Bronchial epithelial cell (primary cell): Measurements from ENCODE around the gene TXLNG. TPM values are rescaled to one million over a fixed set of nuclear protein-coding genes. Genes with fewer than 3 reads are reported as not detected.
"Not testable (repeated sequence)": the region's sequence is repeated elsewhere in the genome, so short reads cannot be mapped to it uniquely, and the experiment has no call there.

Experiments used
- DNase-seq: peaks from one replicate; pipeline ENCODE4 v3.0.0-alpha.2; 2010; ENCODE audit warnings: low read depth
- FAIRE-seq: peaks from 2 replicates; lab custom pipeline; 2011; peaks lifted over from hg19 to GRCh38; lab: Jason Lieb, UNC
- H3K27me3 ChIP-seq: 2 replicates; pipeline ENCODE4 v1.5.1; 2011; ENCODE audit warnings: low read length; ENCODE audit not compliant: control insufficient read depth, insufficient read depth
- H3K36me3 ChIP-seq: 2 replicates; pipeline ENCODE4 v1.5.1; 2011; ENCODE audit warnings: low read length; ENCODE audit not compliant: control insufficient read depth, insufficient read depth
- H3K4me3 ChIP-seq: 2 replicates; pipeline ENCODE4 v1.5.1; 2011; ENCODE audit warnings: mild to moderate bottlenecking, low read depth, low read length, control low read depth
- CTCF ChIP-seq: IDR thresholded peaks from 2 replicates; pipeline ENCODE4 v1.5.1; 2011; ENCODE audit warnings: mild to moderate bottlenecking, moderate library complexity, low read length, control low read depth, inconsistent platforms; ENCODE audit not compliant: insufficient read depth, severe bottlenecking
- total RNA-seq: library from RNA; depleted of rRNA; stranded (reverse); fragments of >200 nt; gene quantifications from 2 replicates; pipeline ENCODE4 v1.2.1, GENCODE V29; 2014

Gene TXLNG
- total RNA-seq, 1 donor from 2014 or later = 7.6 TPM

GRCh38 chrX:16774746-16775145, 11.5 kb upstream of the TXLNG start:
- FAIRE-seq (no peak), DNase-seq (peak; percentile 75)
- TF ChIP-seq CTCF = no peak
- no peaks in the 10 kb centered on the region for H3K27me3 ChIP-seq
- H3K4me3 ChIP-seq = no peak overlapping the region
- no peaks in the 10 kb centered on the region for H3K36me3 ChIP-seq

- Histone ChIP-seq H3K27me3 (no peaks in the 10 kb centered on the region), H3K36me3 (no peaks in the 10 kb centered on the region), H3K4me3 (no peak overlapping the region)
- no peak for DNase-seq
- no peak for FAIRE-seq
- TF ChIP-seq CTCF = no peak
Observed at GRCh38 chrX:16778545-16778944, 7.7 kb upstream of the TXLNG start.

GRCh38 chrX:16778993-16779392, 7.3 kb upstream of the TXLNG start:
- no peak overlapping the region for H3K4me3 ChIP-seq
- DNase-seq (no peak), FAIRE-seq (no peak)
- no peaks in the 10 kb centered on the region for H3K27me3 ChIP-seq
- no peak for TF ChIP-seq CTCF
- no peaks in the 10 kb centered on the region for H3K36me3 ChIP-seq

- DNase-seq, H3K4me3 ChIP-seq, H3K36me3 ChIP-seq, H3K27me3 ChIP-seq, FAIRE-seq: not testable (repeated sequence)
Observed at GRCh38 chrX:16779815-16780214, 6.5 kb upstream of the TXLNG start.

- Histone ChIP-seq H3K36me3 (no peaks in the 10 kb centered on the region), H3K4me3 (no peak overlapping the region), H3K27me3 (no peaks in the 10 kb centered on the region)
- FAIRE-seq (no peak), DNase-seq (no peak)
- TF ChIP-seq CTCF = no peak
Observed at GRCh38 chrX:16783452-16783851, 2.8 kb upstream of the TXLNG start.

GRCh38 chrX:16784440-16784839, 1.8 kb upstream of the TXLNG start:
- H3K27me3 ChIP-seq, FAIRE-seq, DNase-seq: not testable (repeated sequence)

GRCh38 chrX:16785247-16786138, 773 bp upstream of the TXLNG start:
- no peak for DNase-seq
- Histone ChIP-seq H3K36me3 (no peaks in the 10 kb centered on the region), H3K27me3 (no peaks in the 10 kb centered on the region), H3K4me3 (peak overlapping the region; percentile 48)
- no peak for TF ChIP-seq CTCF
- FAIRE-seq = no peak

More at GRCh38 chrX:16784440-16784839, 1.8 kb upstream of the TXLNG start:
- H3K36me3 ChIP-seq, H3K4me3 ChIP-seq: not testable (repeated sequence)
